ENCODE data around the gene SRPK3. TPM values are rescaled to one million over a fixed set of nuclear protein-coding genes. Genes with fewer than 3 reads are reported as not detected.

SRPK3 gene
- total RNA-seq, 1 donor from 2014 or later, result not detected

- Mint-ChIP-seq H3K36me3 (ENCODE audit: insufficient read depth) (peaks cover 1% of the 10 kb centered on the region), H3K4me3 (ENCODE audit: low read depth) (no peak overlapping the region), H3K4me1 (ENCODE audit: low read depth) (peaks cover 4% of the 10 kb centered on the region), H3K9me3 (ENCODE audit: low read depth) (no peaks in the 10 kb centered on the region), H3K27ac (no peak overlapping the region), H3K27me3 (no peaks in the 10 kb centered on the region)
- no peak for DNase-seq (ENCODE audit: low spot score, unreplicated experiment)
- TF ChIP-seq CTCF (IDR thresholded peaks at IDR 0.05; ENCODE audit: unreplicated experiment), result no peak
Measured at GRCh38 chrX:153799326-153799725, 18.5 kb downstream of the SRPK3 start.

- H3K9me3 Mint-ChIP-seq (ENCODE audit: low read depth), result no peaks in the 10 kb centered on the region
- peaks cover 4% of the 10 kb centered on the region for H3K4me1 Mint-ChIP-seq (ENCODE audit: low read depth)
- TF ChIP-seq CTCF (IDR thresholded peaks at IDR 0.05; ENCODE audit: unreplicated experiment), result no peak
- no peaks in the 10 kb centered on the region for H3K27me3 Mint-ChIP-seq
- DNase-seq (ENCODE audit: low spot score, unreplicated experiment), result no peak
- H3K27ac Mint-ChIP-seq, result no peak overlapping the region
- no peak overlapping the region for H3K4me3 Mint-ChIP-seq (ENCODE audit: low read depth)
- no peaks in the 10 kb centered on the region for H3K36me3 Mint-ChIP-seq (ENCODE audit: insufficient read depth)
Measured at GRCh38 chrX:153800177-153800722, 19.4 kb downstream of the SRPK3 start.

GRCh38 chrX:153800746-153801145 lies 19.9 kb downstream of the SRPK3 start:
- H3K36me3 Mint-ChIP-seq (ENCODE audit: insufficient read depth), result no peaks in the 10 kb centered on the region
- DNase-seq (ENCODE audit: low spot score, unreplicated experiment), result no peak
- H3K27ac Mint-ChIP-seq, result no peak overlapping the region
- H3K4me3 Mint-ChIP-seq (ENCODE audit: low read depth), result no peak overlapping the region
- no peak for TF ChIP-seq CTCF (IDR thresholded peaks at IDR 0.05; ENCODE audit: unreplicated experiment)
- H3K4me1 Mint-ChIP-seq (ENCODE audit: low read depth), result peaks cover 2% of the 10 kb centered on the region
- no peaks in the 10 kb centered on the region for H3K9me3 Mint-ChIP-seq (ENCODE audit: low read depth)
- H3K27me3 Mint-ChIP-seq, result no peaks in the 10 kb centered on the region

- no peak for TF ChIP-seq CTCF (IDR thresholded peaks at IDR 0.05; ENCODE audit: unreplicated experiment)
- Mint-ChIP-seq H3K36me3 (ENCODE audit: insufficient read depth) (no peaks in the 10 kb centered on the region), H3K27me3 (no peaks in the 10 kb centered on the region), H3K4me1 (ENCODE audit: low read depth) (no peaks in the 10 kb centered on the region), H3K4me3 (ENCODE audit: low read depth) (no peak overlapping the region), H3K27ac (no peak overlapping the region), H3K9me3 (ENCODE audit: low read depth) (no peaks in the 10 kb centered on the region)
- no peak for DNase-seq (ENCODE audit: low spot score, unreplicated experiment)
Measured at GRCh38 chrX:153801669-153802068, 20.8 kb downstream of the SRPK3 start.

GRCh38 chrX:153802513-153803045 lies 21.7 kb downstream of the SRPK3 start:
- Mint-ChIP-seq H3K4me3 (ENCODE audit: low read depth) (no peak overlapping the region), H3K36me3 (ENCODE audit: insufficient read depth) (no peaks in the 10 kb centered on the region), H3K27ac (no peak overlapping the region), H3K9me3 (ENCODE audit: low read depth) (no peaks in the 10 kb centered on the region), H3K27me3 (no peaks in the 10 kb centered on the region), H3K4me1 (ENCODE audit: low read depth) (no peaks in the 10 kb centered on the region)
- no peak for DNase-seq (ENCODE audit: low spot score, unreplicated experiment)
- TF ChIP-seq CTCF (IDR thresholded peaks at IDR 0.05; ENCODE audit: unreplicated experiment), result no peak
